HepG2 (cell line): ENCODE measurements around the gene DAAM1. TPM values are rescaled to one million over a fixed set of nuclear protein-coding genes. Genes with fewer than 3 reads are reported as not detected.
A peak's percentile ranks its signal among the peaks of the same experiment; 100 is the strongest.

ENCODE experiments used
- ATAC-seq: fragments of 200-7000 bp; cut with Tn5 transposase; 3 replicates; pipeline ENCODE4 v1.9.1; 2020; ENCODE audit warnings: mild to moderate bottlenecking, moderate library complexity
- BruUV-seq: library from RNA; stranded (reverse); fragments of 400-500 nt; replicated peaks from 2 replicates; lab custom pipeline; 2021; lab: Mats Ljungman, UMichigan
- CTCF ChIA-PET: fragments of 300-600 bp; formaldehyde crosslinking; extraction: SDS; loops from one replicate; lab custom pipeline; 2021; ENCODE audit warnings: low total read pairs, inconsistent platforms, low intra/inter-chr PET ratio; lab: Yijun Ruan, JAX
- POLR2A ChIA-PET: fragments of 350-600 bp; sonication (Branson Sonifier 250); formaldehyde crosslinking; loops from one replicate; lab custom pipeline; 2020; ENCODE audit warnings: antibody characterized with exemption, inconsistent platforms; lab: Yijun Ruan, JAX
- DNase-seq: peaks from one replicate; pipeline ENCODE4 v3.0.0-alpha.2; 2015; ENCODE audit warnings: low spot score
- FAIRE-seq: peaks from 3 replicates; lab custom pipeline; 2011; peaks lifted over from hg19 to GRCh38; lab: Jason Lieb, UNC
- H2AFZ ChIP-seq: one replicate; pipeline ENCODE4 v1.6.1; 2011; ENCODE audit warnings: low read length, inconsistent platforms
- H3K27ac ChIP-seq: fragments of 300-600 bp; 3 replicates; pipeline ENCODE4 v1.8.0; 2011; ENCODE audit warnings: mixed run types, mild to moderate bottlenecking, mixed read lengths, low read length, inconsistent platforms; ENCODE audit not compliant: insufficient read depth; ENCODE audit errors: extremely low read length
- H3K27me3 ChIP-seq, 2 experiments: fragments of 200-600 bp in 1 of 2; 2 replicates in 1 of 2; 3 replicates in 1 of 2; pipeline versions ENCODE4 v1.6.0 to v1.8.0; 2011; ENCODE audit warnings: low read length in 2 of 2, mild to moderate bottlenecking in 2 of 2, moderate library complexity in 2 of 2, inconsistent platforms in 1 of 2; ENCODE audit not compliant: insufficient read depth in 2 of 2, control insufficient read depth in 1 of 2
- H3K36me3 ChIP-seq, 2 experiments: fragments of 200-600 bp in 1 of 2; replicated peaks in 1 of 2; 2 replicates in 1 of 2; 3 replicates in 1 of 2; pipeline versions ENCODE4 v1.5.1 to v1.8.0; 2011; ENCODE audit warnings: low read length in 2 of 2, inconsistent platforms in 1 of 2; ENCODE audit not compliant: insufficient read depth in 2 of 2, control insufficient read depth in 1 of 2
- H3K4me1 ChIP-seq: 2 replicates; pipeline ENCODE4 v1.5.1; 2012; ENCODE audit warnings: low read length, inconsistent platforms; ENCODE audit not compliant: insufficient read depth
- H3K4me2 ChIP-seq: 2 replicates; pipeline ENCODE4 v1.6.0; 2011; ENCODE audit warnings: low read depth, low read length, inconsistent platforms
- H3K4me3 ChIP-seq, 3 experiments: fragments of 200-600 bp in 1 of 3; sonication (generic), shearing (Covaris generic) in 1 of 3; replicated peaks in 1 of 3; 2 replicates each; pipeline ENCODE4 v1.5.1; 2011 to 2016; ENCODE audit warnings: low read length in 3 of 3, inconsistent platforms in 2 of 3, low read depth in 2 of 3, mild to moderate bottlenecking in 2 of 3, control low read depth in 1 of 3, mixed read lengths in 1 of 3; ENCODE audit not compliant: insufficient read depth in 1 of 3
- H3K79me2 ChIP-seq: one replicate; pipeline ENCODE4 v1.6.1; 2011; ENCODE audit warnings: low read length, inconsistent platforms; ENCODE audit not compliant: insufficient read depth
- H3K9ac ChIP-seq: 2 replicates; pipeline ENCODE4 v1.6.0; 2011; ENCODE audit warnings: mild to moderate bottlenecking, low read depth, low read length, inconsistent platforms; ENCODE audit not compliant: insufficient read depth
- H3K9me3 ChIP-seq: 2 replicates; pipeline ENCODE4 v1.5.1; 2012; ENCODE audit warnings: mild to moderate bottlenecking, low read length
- H4K20me1 ChIP-seq: 2 replicates; pipeline ENCODE4 v1.6.0; 2011; ENCODE audit warnings: inconsistent platforms, mild to moderate bottlenecking, low read length, moderate library complexity; ENCODE audit not compliant: insufficient read depth
- CEBPB ChIP-seq: IDR thresholded peaks from 2 replicates; pipeline ENCODE4 v1.6.1; 2011; ENCODE audit warnings: low read depth, low read length, improper control_type of control experiment, borderline replicate concordance
- CEBPG ChIP-seq: IDR thresholded peaks from 2 replicates; pipeline ENCODE4 v1.6.1; 2016
- GATAD1 ChIP-seq: IDR thresholded peaks from 2 replicates; pipeline ENCODE4 v1.6.1; 2016; ENCODE audit warnings: missing genetic modification reagents, missing compliant biosample characterization
- KAT2B ChIP-seq: fragments of 150-350 bp; IDR thresholded peaks from 2 replicates; pipeline ENCODE4 v1.6.1; 2014; ENCODE audit warnings: low read depth, low read length, borderline replicate concordance
- REL ChIP-seq: sonication (generic); formaldehyde crosslinking; conservative IDR thresholded peaks from 2 replicates; pipeline ENCODE4 v1.8.0; 2022; ENCODE audit warnings: mild to moderate bottlenecking, missing genetic modification reagents, moderate library complexity
- TEF ChIP-seq: sonication (generic); formaldehyde crosslinking; IDR thresholded peaks from 2 replicates; pipeline ENCODE4 v1.5.0; 2020; ENCODE audit warnings: missing genetic modification reagents
- ZBTB40 ChIP-seq, 2 experiments: fragments of 450-650 bp in 1 of 2; sonication (generic) in 1 of 2; formaldehyde crosslinking in 1 of 2; IDR thresholded peaks; 2 replicates each; pipeline versions ENCODE4 v1.6.1 to v1.8.0; 2016 to 2022; ENCODE audit warnings: antibody characterized with exemption in 1 of 2, mild to moderate bottlenecking in 1 of 2, missing genetic modification reagents in 1 of 2
- ZNF354B ChIP-seq: sonication (generic); formaldehyde crosslinking; IDR thresholded peaks from 2 replicates; pipeline ENCODE4 v1.8.0; 2022; ENCODE audit warnings: mild to moderate bottlenecking, missing genetic modification reagents
- ZNF546 ChIP-seq: sonication (generic); formaldehyde crosslinking; conservative IDR thresholded peaks from 2 replicates; pipeline ENCODE4 v1.8.1; 2023; ENCODE audit warnings: mild to moderate bottlenecking, missing genetic modification reagents
- ZZZ3 ChIP-seq: sonication (generic); formaldehyde crosslinking; IDR thresholded peaks from 2 replicates; pipeline ENCODE4 v1.4.0; 2020; ENCODE audit warnings: missing genetic modification reagents, mild to moderate bottlenecking, borderline replicate concordance
- WGBS: methylation state at CpG from one replicate; pipeline ENCODE4 v1.1.6; 2017; ENCODE audit warnings: low lambda C conversion rate; 5-methylcytosine and 5-hydroxymethylcytosine counted together
- in situ Hi-C: cut with HindIII; loops from 2 replicates; pipeline ENCODE4 v1.10.0; 2017; ENCODE audit warnings: low pct_unique_long_range_greater_than_20kb; ENCODE audit not compliant: extremely low pct_ligation_motif_present
- intact Hi-C: fragments of 100-400 bp; cut with micrococcal nuclease; formaldehyde crosslinking; loops from one replicate; pipeline ENCODE4 v1.10.0; 2022; ENCODE audit not compliant: unreplicated experiment
- polyA plus RNA-seq, 8 experiments: library from polyadenylated mRNA; depleted of rRNA in 3 of 8; stranded (reverse) in 7 of 8; unstranded in 1 of 8; fragments of >200 nt; fragmentation: Illumina TruSeq in 4 of 8; extraction: Trizol in 4 of 8; gene quantifications; 2 replicates each; pipeline versions ENCODE4 v1.2.1 to v1.2.3, GENCODE V29; 2011 to 2016; ENCODE audit warnings: low read depth in 4 of 8, missing spikeins in 1 of 8, mixed read lengths in 1 of 8; ENCODE audit not compliant: insufficient read depth in 1 of 8
- total RNA-seq, 5 experiments: library from RNA; depleted of rRNA; stranded (reverse); fragments of >200 nt; fragmentation: Illumina TruSeq; extraction: Trizol; gene quantifications; 2 replicates each; pipeline ENCODE4 v1.2.3, GENCODE V29; 2016; ENCODE audit warnings: low read depth in 1 of 5

DAAM1 gene
- total and polyA plus RNA-seq, 2 of the 13 experiments (the other 11 are each of a cell fraction or from before 2014, with no cell fraction given) = 10.9 to 24.5 TPM

- H3K27ac ChIP-seq = peak overlapping the region; percentile 45
- no TSS peak for BruUV-seq
- in situ Hi-C loops = no loop called here
These were observed 130.4 kb downstream of the DAAM1 start for GRCh38 chr14:59318908-59319307.

More at GRCh38 chr14:59318908-59319307, 130.4 kb downstream of the DAAM1 start:
- H3K9me3 ChIP-seq = no peaks in the 10 kb centered on the region
- CTCF ChIA-PET = no interaction called here
- H3K4me3 ChIP-seq = no peak overlapping the region
- H3K9ac ChIP-seq = no peak overlapping the region
- no peak for TF ChIP-seq ZNF354B (CRISPR knock-in tag)
- TF ChIP-seq CEBPB = peak; percentile 68; the same call in 1 of the 2 replicates
- TF ChIP-seq CEBPG (CRISPR knock-in tag) = peak; percentile 73
- TF ChIP-seq REL (CRISPR knock-in tag) = no peak
- TF ChIP-seq KAT2B = no peak
- no peak for TF ChIP-seq ZNF546 (CRISPR knock-in tag)
- TF ChIP-seq GATAD1 (CRISPR knock-in tag) = no peak
- TF ChIP-seq ZBTB40 (IDR thresholded peaks at IDR 0.05) = no peak
- TF ChIP-seq ZBTB40 (CRISPR knock-in tag; IDR thresholded peaks at IDR 0.05) = no peak
- TF ChIP-seq ZZZ3 (CRISPR knock-in tag) = no peak
- TF ChIP-seq TEF = peak; percentile 67; the same call in 1 of the 2 replicates
- TF ChIP-seq, all 625 proteins: peak for 3
- POLR2A ChIA-PET = no interaction called here
- 0 out of 5 replicates have a peak, but pooled peaks cover 1 to 15% of the 10 kb centered on the region in 2 experiments for H3K36me3 ChIP-seq
- no peaks in the 10 kb centered on the region for H3K79me2 ChIP-seq
- DNase-seq (no peak), FAIRE-seq (no peak), ATAC-seq (no peak)
- no peaks in the 10 kb centered on the region for H4K20me1 ChIP-seq
- no peak overlapping the region for H2AFZ ChIP-seq
- no peaks in the 10 kb centered on the region for H3K27me3 ChIP-seq
- intact Hi-C loops = loop anchor here (5.0 kb wide), 2 partner anchors 57 to 132 kb away; partner anchors contain the start of gene DAAM1
- H3K4me1 ChIP-seq = peaks cover 55% of the 10 kb centered on the region
- 39% methylated on average over 4 of the region's 4 CpGs for WGBS
- no peak overlapping the region for H3K4me2 ChIP-seq
